OCI-LY3 (cell line): ENCODE results near the gene PDE7B.

Source experiments
- CTCF ChIP-seq: fragments of 200-600, 300-600 bp; sonication (generic); IDR thresholded peaks from 2 replicates; pipeline ENCODE4 v1.5.1; 2014; ENCODE audit warnings: antibody characterized with exemption, low read length, low read depth
- EZH2phosphoT487 ChIP-seq: fragments of 200-600 bp; shearing (Covaris generic); IDR thresholded peaks from 2 replicates; pipeline ENCODE4 v1.6.1; 2018; ENCODE audit warnings: antibody characterized with exemption, mixed run types, low read depth

- no peak for TF ChIP-seq CTCF
- no peak for TF ChIP-seq EZH2phosphoT487
These were observed 54.3 kb downstream of the PDE7B start for GRCh38 chr6:135905604-135906300.
